HEK293 (cell line): ENCODE measurements around the gene CXCL6.

Experiments used
- CTCF ChIA-PET: fragments of 350-600 bp; formaldehyde crosslinking; extraction: SDS; loops from one replicate; lab custom pipeline; 2021; ENCODE audit warnings: antibody characterized with exemption; lab: Yijun Ruan, JAX
- POLR2A ChIA-PET: fragments of 300-600 bp; formaldehyde crosslinking; extraction: SDS; loops from one replicate; lab custom pipeline; 2020; ENCODE audit warnings: antibody characterized with exemption, inconsistent platforms; lab: Yijun Ruan, JAX
- H3K27ac ChIP-seq: fragments of 200-500 bp; sonication (Bioruptor generic); 2 replicates; pipeline ENCODE4 v1.5.1; 2014; ENCODE audit warnings: low read depth, low read length, control low read depth, inconsistent platforms; ENCODE audit errors: extremely low read depth
- H3K36me3 ChIP-seq, 2 experiments: fragments of 200-500 bp in 1 of 2; sonication (Bioruptor generic) in 1 of 2; 1 replicate in 1 of 2; 2 replicates in 1 of 2; pipeline ENCODE4 v1.5.1; 2014 to 2017; ENCODE audit warnings: inconsistent platforms in 2 of 2, low read length in 2 of 2; ENCODE audit not compliant: control insufficient read depth in 2 of 2, insufficient read depth in 1 of 2
- H3K4me1 ChIP-seq: fragments of 200-500 bp; sonication (Bioruptor generic); 2 replicates; pipeline ENCODE4 v1.5.1; 2014; ENCODE audit warnings: mild to moderate bottlenecking, low read length, inconsistent platforms; ENCODE audit not compliant: control insufficient read depth, insufficient read depth
- H3K4me3 ChIP-seq: 2 replicates; pipeline ENCODE4 v1.5.1; 2011; ENCODE audit warnings: low read depth, mild to moderate bottlenecking, control low read depth, low read length, moderate library complexity
- H3K9me3 ChIP-seq: fragments of 200-500 bp; sonication (Bioruptor generic); 2 replicates; pipeline ENCODE4 v1.5.1; 2014; ENCODE audit warnings: low read depth, low read length, inconsistent platforms; ENCODE audit not compliant: control insufficient read depth, insufficient read depth
- EGR2 ChIP-seq: fragments of 450-650 bp; formaldehyde crosslinking; IDR thresholded peaks from 2 replicates; pipeline ENCODE4 v1.5.1; 2016; ENCODE audit warnings: low read depth, missing biosample characterization, missing genetic modification characterization
- FEZF1 ChIP-seq: fragments of 450-650 bp; formaldehyde crosslinking; IDR thresholded peaks from 2 replicates; pipeline ENCODE4 v1.5.1; 2016; ENCODE audit warnings: missing biosample characterization, missing genetic modification characterization
- HOXD13 ChIP-seq: sonication (generic); formaldehyde crosslinking; IDR thresholded peaks from 2 replicates; pipeline ENCODE4 v1.8.0; 2022; ENCODE audit warnings: missing genetic modification reagents, borderline replicate concordance
- MZF1 ChIP-seq: fragments of 450-650 bp; formaldehyde crosslinking; IDR thresholded peaks from 2 replicates; pipeline ENCODE4 v1.5.1; 2017; ENCODE audit warnings: missing biosample characterization, missing genetic modification characterization, borderline replicate concordance
- SP3 ChIP-seq: fragments of 450-650 bp; formaldehyde crosslinking; IDR thresholded peaks from 2 replicates; pipeline ENCODE4 v1.5.1; 2016; ENCODE audit warnings: missing biosample characterization, missing genetic modification characterization
- ZBTB7A ChIP-seq: fragments of 450-650 bp; formaldehyde crosslinking; IDR thresholded peaks from 2 replicates; pipeline ENCODE4 v1.5.1; 2016; ENCODE audit warnings: low read depth, missing biosample characterization, missing genetic modification characterization
- ZFHX2 ChIP-seq: fragments of 450-650 bp; formaldehyde crosslinking; conservative IDR thresholded peaks from 2 replicates; pipeline ENCODE4 v1.5.1; 2016; ENCODE audit warnings: missing biosample characterization, missing genetic modification characterization
- ZFP69B ChIP-seq: fragments of 450-650 bp; formaldehyde crosslinking; IDR thresholded peaks from 2 replicates; pipeline ENCODE4 v1.5.1; 2016; ENCODE audit warnings: missing biosample characterization, missing genetic modification characterization
- ZNF184 ChIP-seq: fragments of 450-650 bp; IDR thresholded peaks from 2 replicates; pipeline ENCODE4 v1.5.1; 2018; ENCODE audit warnings: missing biosample characterization, mild to moderate bottlenecking, missing genetic modification characterization
- ZNF211 ChIP-seq: fragments of 450-650 bp; formaldehyde crosslinking; IDR thresholded peaks from 2 replicates; pipeline ENCODE4 v1.5.1; 2016; ENCODE audit warnings: low read depth, missing biosample characterization, missing genetic modification characterization
- ZNF221 ChIP-seq: fragments of 450-650 bp; formaldehyde crosslinking; IDR thresholded peaks from 2 replicates; pipeline ENCODE4 v1.5.1; 2017; ENCODE audit warnings: missing biosample characterization, missing genetic modification characterization, borderline replicate concordance
- ZNF223 ChIP-seq: fragments of 450-650 bp; formaldehyde crosslinking; IDR thresholded peaks from 2 replicates; pipeline ENCODE4 v1.5.1; 2016; ENCODE audit warnings: missing biosample characterization, missing genetic modification characterization
- ZNF248 ChIP-seq: fragments of 450-650 bp; formaldehyde crosslinking; IDR thresholded peaks from 2 replicates; pipeline ENCODE4 v1.5.1; 2017; ENCODE audit warnings: missing biosample characterization, missing genetic modification characterization
- ZNF391 ChIP-seq: fragments of 450-650 bp; formaldehyde crosslinking; IDR thresholded peaks from 2 replicates; pipeline ENCODE4 v1.5.1; 2016; ENCODE audit warnings: low read depth, missing biosample characterization, missing genetic modification characterization, borderline replicate concordance
- ZNF623 ChIP-seq: fragments of 450-650 bp; formaldehyde crosslinking; IDR thresholded peaks from 2 replicates; pipeline ENCODE4 v1.5.1; 2016; ENCODE audit warnings: missing biosample characterization, missing genetic modification characterization
- ZNF76 ChIP-seq: fragments of 450-650 bp; formaldehyde crosslinking; IDR thresholded peaks from 2 replicates; pipeline ENCODE4; 2016; ENCODE audit warnings: low read depth, missing biosample characterization, missing genetic modification characterization, borderline replicate concordance
- ZNF785 ChIP-seq: fragments of 450-650 bp; formaldehyde crosslinking; IDR thresholded peaks from 2 replicates; pipeline ENCODE4 v1.5.1; 2016; ENCODE audit warnings: missing biosample characterization, missing genetic modification characterization
- TF ChIP-seq, protein P1 (sequence below): fragments of 450-650 bp; formaldehyde crosslinking; IDR thresholded peaks from 2 replicates; pipeline ENCODE4 v1.5.1; 2016; ENCODE audit warnings: missing biosample characterization, missing genetic modification characterization
- TF ChIP-seq, protein P2 (sequence below): fragments of 450-650 bp; IDR thresholded peaks from 2 replicates; pipeline ENCODE4 v1.5.1; 2018; ENCODE audit warnings: missing biosample characterization, mild to moderate bottlenecking, missing genetic modification characterization
- TF ChIP-seq, protein P3 (sequence below): fragments of 450-650 bp; formaldehyde crosslinking; IDR thresholded peaks from 2 replicates; pipeline ENCODE4 v1.5.1; 2016; ENCODE audit warnings: missing biosample characterization, missing genetic modification characterization
- TF ChIP-seq, protein P4 (sequence below): fragments of 450-650 bp; formaldehyde crosslinking; IDR thresholded peaks from 2 replicates; pipeline ENCODE4 v1.5.1; 2016; ENCODE audit warnings: missing biosample characterization, missing genetic modification characterization
- TF ChIP-seq, protein P5 (sequence below): fragments of 450-650 bp; formaldehyde crosslinking; conservative IDR thresholded peaks from 2 replicates; pipeline ENCODE4 v1.5.1; 2016; ENCODE audit warnings: low read depth, missing biosample characterization, missing genetic modification characterization

Gene CXCL6

DNA sequence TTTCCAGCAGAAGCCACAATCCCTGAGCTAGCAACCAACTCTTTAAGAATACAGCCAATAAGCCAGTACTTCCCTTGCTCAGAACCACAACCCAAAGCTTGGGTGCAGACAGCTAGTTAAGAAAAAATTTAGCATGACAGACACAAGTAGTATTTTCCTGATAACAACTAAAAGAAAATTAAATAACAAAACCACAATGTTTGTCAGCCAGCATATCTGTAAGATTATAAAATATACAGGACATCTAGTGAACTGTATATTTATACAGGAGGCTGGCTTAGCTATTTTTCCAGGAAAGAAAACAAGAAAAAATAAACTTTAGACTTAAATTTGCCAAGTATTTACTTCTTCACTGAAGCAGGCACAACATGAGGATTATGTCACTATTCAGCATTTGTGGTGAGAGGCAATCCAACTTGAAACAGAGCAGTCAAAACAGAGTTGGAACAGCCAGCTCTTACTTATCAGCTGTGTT is 23.2 kb downstream of the CXCL6 start:
- TF ChIP-seq SP3 = no peak
- Histone ChIP-seq H3K27ac (no peak overlapping the region), H3K4me1 (no peaks in the 10 kb centered on the region), H3K36me3 (no peaks in the 10 kb centered on the region), H3K4me3 (no peak overlapping the region), H3K9me3 (no peaks in the 10 kb centered on the region)
- ChIA-PET POLR2A (no interaction called here), CTCF (interaction anchor here (0.6 to 1.0 kb wide), 3 partner anchors 14 to 132 kb away, joined by 3 to 5 read pairs (median 4); no protein-coding TSS in a partner anchor)

DNA sequence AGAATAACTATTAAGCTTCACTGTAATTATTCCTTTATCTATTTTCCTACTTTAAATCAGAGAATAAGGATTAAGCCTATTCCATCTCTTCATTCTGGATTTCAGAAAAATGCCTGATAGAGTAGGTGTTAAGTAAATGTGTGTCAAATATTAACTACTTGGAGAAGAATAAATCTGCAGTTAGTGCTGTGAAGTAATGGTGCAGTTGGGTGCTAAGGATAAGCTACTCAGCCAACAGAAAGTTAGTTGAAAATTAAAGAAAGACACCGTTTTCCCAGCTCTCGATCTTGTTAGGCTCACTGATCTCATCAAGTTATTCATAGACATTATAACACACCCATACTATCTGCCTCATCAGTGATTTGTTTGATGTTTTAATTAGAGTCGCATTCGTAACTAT is 23.7 kb downstream of the CXCL6 start:
- no peaks in the 10 kb centered on the region for H3K36me3 ChIP-seq
- no peak for TF ChIP-seq ZNF223 (tag by site-specific recombination)
- no peak for TF ChIP-seq ZNF221 (tag by site-specific recombination)
- TF ChIP-seq FEZF1 (tag by site-specific recombination) = no peak
- TF ChIP-seq ZNF184 (tag by site-specific recombination) = no peak
- no peak for TF ChIP-seq HOXD13 (CRISPR knock-in tag)
- TF ChIP-seq ZNF391 (tag by site-specific recombination) = no peak
- TF ChIP-seq ZNF76 (tag by site-specific recombination) = no peak
- TF ChIP-seq, protein P1, sequence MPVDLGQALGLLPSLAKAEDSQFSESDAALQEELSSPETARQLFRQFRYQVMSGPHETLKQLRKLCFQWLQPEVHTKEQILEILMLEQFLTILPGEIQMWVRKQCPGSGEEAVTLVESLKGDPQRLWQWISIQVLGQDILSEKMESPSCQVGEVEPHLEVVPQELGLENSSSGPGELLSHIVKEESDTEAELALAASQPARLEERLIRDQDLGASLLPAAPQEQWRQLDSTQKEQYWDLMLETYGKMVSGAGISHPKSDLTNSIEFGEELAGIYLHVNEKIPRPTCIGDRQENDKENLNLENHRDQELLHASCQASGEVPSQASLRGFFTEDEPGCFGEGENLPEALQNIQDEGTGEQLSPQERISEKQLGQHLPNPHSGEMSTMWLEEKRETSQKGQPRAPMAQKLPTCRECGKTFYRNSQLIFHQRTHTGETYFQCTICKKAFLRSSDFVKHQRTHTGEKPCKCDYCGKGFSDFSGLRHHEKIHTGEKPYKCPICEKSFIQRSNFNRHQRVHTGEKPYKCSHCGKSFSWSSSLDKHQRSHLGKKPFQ (tag by site-specific recombination) = no peak
- TF ChIP-seq, protein P2, sequence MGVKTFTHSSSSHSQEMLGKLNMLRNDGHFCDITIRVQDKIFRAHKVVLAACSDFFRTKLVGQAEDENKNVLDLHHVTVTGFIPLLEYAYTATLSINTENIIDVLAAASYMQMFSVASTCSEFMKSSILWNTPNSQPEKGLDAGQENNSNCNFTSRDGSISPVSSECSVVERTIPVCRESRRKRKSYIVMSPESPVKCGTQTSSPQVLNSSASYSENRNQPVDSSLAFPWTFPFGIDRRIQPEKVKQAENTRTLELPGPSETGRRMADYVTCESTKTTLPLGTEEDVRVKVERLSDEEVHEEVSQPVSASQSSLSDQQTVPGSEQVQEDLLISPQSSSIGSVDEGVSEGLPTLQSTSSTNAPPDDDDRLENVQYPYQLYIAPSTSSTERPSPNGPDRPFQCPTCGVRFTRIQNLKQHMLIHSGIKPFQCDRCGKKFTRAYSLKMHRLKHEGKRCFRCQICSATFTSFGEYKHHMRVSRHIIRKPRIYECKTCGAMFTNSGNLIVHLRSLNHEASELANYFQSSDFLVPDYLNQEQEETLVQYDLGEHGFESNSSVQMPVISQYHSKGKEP (tag by site-specific recombination) = no peak
- TF ChIP-seq, protein P3, sequence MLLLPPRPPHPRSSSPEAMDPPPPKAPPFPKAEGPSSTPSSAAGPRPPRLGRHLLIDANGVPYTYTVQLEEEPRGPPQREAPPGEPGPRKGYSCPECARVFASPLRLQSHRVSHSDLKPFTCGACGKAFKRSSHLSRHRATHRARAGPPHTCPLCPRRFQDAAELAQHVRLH (tag by site-specific recombination) = no peak
- H3K9me3 ChIP-seq = no peaks in the 10 kb centered on the region
- no peak overlapping the region for H3K4me3 ChIP-seq
- no peaks in the 10 kb centered on the region for H3K4me1 ChIP-seq
- ChIA-PET CTCF (interaction anchor here (0.7 to 1.0 kb wide), 2 partner anchors 14 to 20 kb away, joined by 3 to 5 read pairs; no protein-coding TSS in a partner anchor), POLR2A (no interaction called here)
- H3K27ac ChIP-seq = no peak overlapping the region

DNA sequence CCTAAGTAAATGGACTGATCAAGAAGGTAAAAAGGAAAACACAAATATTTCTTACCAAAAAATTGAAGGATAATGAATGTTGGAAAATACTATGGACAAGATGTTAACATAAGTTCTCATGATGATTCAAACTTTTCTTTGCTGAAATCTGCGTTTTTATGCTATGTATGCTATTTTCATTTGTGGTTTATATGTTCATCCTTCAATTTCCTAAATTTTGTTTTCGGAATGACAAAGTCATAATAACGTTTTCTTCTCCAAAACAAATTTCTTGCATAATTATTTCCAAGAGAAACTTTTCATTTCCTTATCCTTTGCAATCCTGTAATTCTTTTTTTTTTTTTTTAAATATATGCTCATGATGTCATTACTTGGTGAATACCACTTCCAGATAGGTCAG is 24.4 kb downstream of the CXCL6 start:
- CTCF ChIA-PET = no interaction called here
- Histone ChIP-seq H3K4me1 (no peaks in the 10 kb centered on the region), H3K27ac (no peak overlapping the region), H3K36me3 (no peaks in the 10 kb centered on the region), H3K4me3 (no peak overlapping the region), H3K9me3 (no peaks in the 10 kb centered on the region)
- POLR2A ChIA-PET = no interaction called here
- TF ChIP-seq, protein P4, sequence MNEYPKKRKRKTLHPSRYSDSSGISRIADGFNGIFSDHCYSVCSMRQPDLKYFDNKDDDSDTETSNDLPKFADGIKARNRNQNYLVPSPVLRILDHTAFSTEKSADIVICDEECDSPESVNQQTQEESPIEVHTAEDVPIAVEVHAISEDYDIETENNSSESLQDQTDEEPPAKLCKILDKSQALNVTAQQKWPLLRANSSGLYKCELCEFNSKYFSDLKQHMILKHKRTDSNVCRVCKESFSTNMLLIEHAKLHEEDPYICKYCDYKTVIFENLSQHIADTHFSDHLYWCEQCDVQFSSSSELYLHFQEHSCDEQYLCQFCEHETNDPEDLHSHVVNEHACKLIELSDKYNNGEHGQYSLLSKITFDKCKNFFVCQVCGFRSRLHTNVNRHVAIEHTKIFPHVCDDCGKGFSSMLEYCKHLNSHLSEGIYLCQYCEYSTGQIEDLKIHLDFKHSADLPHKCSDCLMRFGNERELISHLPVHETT (tag by site-specific recombination) = no peak
- TF ChIP-seq ZNF248 (tag by site-specific recombination) (no peak), MZF1 (tag by site-specific recombination) (no peak), ZNF623 (tag by site-specific recombination) (no peak), ZNF211 (no peak), EGR2 (tag by site-specific recombination) (no peak), ZNF785 (tag by site-specific recombination) (no peak), ZFP69B (tag by site-specific recombination) (no peak), ZBTB7A (tag by site-specific recombination) (no peak), ZFHX2 (tag by site-specific recombination) (no peak)
- TF ChIP-seq, protein P5, sequence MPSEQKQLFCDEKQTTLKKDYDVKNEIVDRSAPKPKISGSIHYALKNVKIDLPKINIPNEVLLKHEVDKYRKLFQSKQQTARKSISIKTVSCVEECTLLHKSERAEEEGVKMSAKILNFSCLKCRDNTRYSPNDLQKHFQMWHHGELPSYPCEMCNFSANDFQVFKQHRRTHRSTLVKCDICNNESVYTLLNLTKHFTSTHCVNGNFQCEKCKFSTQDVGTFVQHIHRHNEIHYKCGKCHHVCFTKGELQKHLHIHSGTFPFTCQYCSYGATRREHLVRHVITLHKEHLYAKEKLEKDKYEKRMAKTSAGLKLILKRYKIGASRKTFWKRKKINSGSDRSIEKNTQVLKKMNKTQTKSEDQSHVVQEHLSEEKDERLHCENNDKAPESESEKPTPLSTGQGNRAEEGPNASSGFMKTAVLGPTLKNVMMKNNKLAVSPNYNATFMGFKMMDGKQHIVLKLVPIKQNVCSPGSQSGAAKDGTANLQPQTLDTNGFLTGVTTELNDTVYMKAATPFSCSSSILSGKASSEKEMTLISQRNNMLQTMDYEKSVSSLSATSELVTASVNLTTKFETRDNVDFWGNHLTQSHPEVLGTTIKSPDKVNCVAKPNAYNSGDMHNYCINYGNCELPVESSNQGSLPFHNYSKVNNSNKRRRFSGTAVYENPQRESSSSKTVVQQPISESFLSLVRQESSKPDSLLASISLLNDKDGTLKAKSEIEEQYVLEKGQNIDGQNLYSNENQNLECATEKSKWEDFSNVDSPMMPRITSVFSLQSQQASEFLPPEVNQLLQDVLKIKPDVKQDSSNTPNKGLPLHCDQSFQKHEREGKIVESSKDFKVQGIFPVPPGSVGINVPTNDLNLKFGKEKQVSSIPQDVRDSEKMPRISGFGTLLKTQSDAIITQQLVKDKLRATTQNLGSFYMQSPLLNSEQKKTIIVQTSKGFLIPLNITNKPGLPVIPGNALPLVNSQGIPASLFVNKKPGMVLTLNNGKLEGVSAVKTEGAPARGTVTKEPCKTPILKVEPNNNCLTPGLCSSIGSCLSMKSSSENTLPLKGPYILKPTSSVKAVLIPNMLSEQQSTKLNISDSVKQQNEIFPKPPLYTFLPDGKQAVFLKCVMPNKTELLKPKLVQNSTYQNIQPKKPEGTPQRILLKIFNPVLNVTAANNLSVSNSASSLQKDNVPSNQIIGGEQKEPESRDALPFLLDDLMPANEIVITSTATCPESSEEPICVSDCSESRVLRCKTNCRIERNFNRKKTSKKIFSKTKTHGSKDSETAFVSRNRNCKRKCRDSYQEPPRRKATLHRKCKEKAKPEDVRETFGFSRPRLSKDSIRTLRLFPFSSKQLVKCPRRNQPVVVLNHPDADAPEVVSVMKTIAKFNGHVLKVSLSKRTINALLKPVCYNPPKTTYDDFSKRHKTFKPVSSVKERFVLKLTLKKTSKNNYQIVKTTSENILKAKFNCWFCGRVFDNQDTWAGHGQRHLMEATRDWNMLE = no peak
- TF ChIP-seq, protein P3 (tag by site-specific recombination) = no peak
